GM23338 (cell line): ENCODE results near the gene RANBP1. TPM values are rescaled to one million over a fixed set of nuclear protein-coding genes. Genes with fewer than 3 reads are reported as not detected.

Source experiments
- ATAC-seq: fragments of 200-7000 bp; cut with Tn5 transposase; 3 replicates; pipeline ENCODE4 v1.9.1; 2020
- DNase-seq: peaks from one replicate; pipeline ENCODE4 v3.0.0-alpha.2; 2015; ENCODE audit warnings: low spot score
- H2AFZ ChIP-seq: fragments of 200-600 bp; sonication (generic); 2 replicates; pipeline ENCODE4 v1.8.0; 2016; ENCODE audit warnings: antibody characterized with exemption, mild to moderate bottlenecking, moderate library complexity
- H3F3A ChIP-seq: fragments of 200-600 bp; sonication (generic); replicated peaks from 2 replicates; pipeline ENCODE4 v1.8.0; 2017; ENCODE audit warnings: antibody characterized with exemption, mixed run types, low read depth
- H3K27ac ChIP-seq: fragments of 200-600 bp; sonication (generic); 2 replicates; pipeline ENCODE4 v1.6.1; 2016; ENCODE audit warnings: low read depth
- H3K27me3 ChIP-seq: fragments of 200-600 bp; sonication (generic); 2 replicates; pipeline ENCODE4 v1.8.0; 2016; ENCODE audit warnings: mild to moderate bottlenecking, mixed run types, moderate library complexity; ENCODE audit not compliant: insufficient read depth
- H3K36me3 ChIP-seq: fragments of 200-600 bp; sonication (generic); 2 replicates; pipeline ENCODE4 v1.8.0; 2016; ENCODE audit warnings: mild to moderate bottlenecking; ENCODE audit not compliant: insufficient read depth
- H3K4me1 ChIP-seq: fragments of 200-600 bp; sonication (generic); 2 replicates; pipeline ENCODE4 v1.8.0; 2016; ENCODE audit warnings: mild to moderate bottlenecking, moderate library complexity; ENCODE audit not compliant: insufficient read depth
- H3K4me2 ChIP-seq: fragments of 200-600 bp; sonication (generic); 2 replicates; pipeline ENCODE4 v1.7.1; 2017; ENCODE audit warnings: mixed run types
- H3K4me3 ChIP-seq: fragments of 200-600 bp; sonication (generic); 2 replicates; pipeline ENCODE4 v1.6.1; 2016; ENCODE audit warnings: mixed run types
- H3K79me2 ChIP-seq: fragments of 200-600 bp; sonication (generic); replicated peaks from 2 replicates; pipeline ENCODE4 v1.8.0; 2017; ENCODE audit warnings: mild to moderate bottlenecking; ENCODE audit not compliant: insufficient read depth
- H3K9me2 ChIP-seq: fragments of 200-600 bp; sonication (generic); 2 replicates; pipeline ENCODE4 v1.8.0; 2017; ENCODE audit not compliant: insufficient read depth
- H4K20me1 ChIP-seq: fragments of 200-600 bp; sonication (generic); replicated peaks from 2 replicates; pipeline ENCODE4 v1.8.0; 2017; ENCODE audit warnings: mild to moderate bottlenecking; ENCODE audit not compliant: insufficient read depth
- H3K27ac Mint-ChIP-seq: 2 replicates; pipeline ENCODE4 v1.8.0; 2020; ENCODE audit warnings: inconsistent platforms, mild to moderate bottlenecking, moderate library complexity, mixed read lengths
- H3K27me3 Mint-ChIP-seq: 3 replicates; pipeline ENCODE4 v1.8.0; 2022; ENCODE audit warnings: low read depth, mild to moderate bottlenecking, moderate library complexity, mixed read lengths, inconsistent platforms; ENCODE audit not compliant: insufficient read depth, poor library complexity
- H3K36me3 Mint-ChIP-seq: 3 replicates; pipeline ENCODE4 v1.8.0; 2021; ENCODE audit warnings: low read depth, mild to moderate bottlenecking, inconsistent platforms, moderate library complexity, mixed read lengths
- H3K4me1 Mint-ChIP-seq: 3 replicates; pipeline ENCODE4 v1.8.0; 2020; ENCODE audit warnings: mild to moderate bottlenecking, inconsistent platforms, mixed read lengths
- H3K4me3 Mint-ChIP-seq: 3 replicates; pipeline ENCODE4 v1.8.0; 2021; ENCODE audit warnings: moderate library complexity, mild to moderate bottlenecking, inconsistent platforms, mixed read lengths
- H3K9me3 Mint-ChIP-seq: 3 replicates; pipeline ENCODE4 v1.8.0; 2020; ENCODE audit warnings: moderate library complexity, mild to moderate bottlenecking, inconsistent platforms, mixed read lengths
- EZH2 ChIP-seq: fragments of 200-600 bp; sonication (generic); IDR thresholded peaks from one replicate; pipeline ENCODE4 v1.8.0; 2017; ENCODE audit warnings: antibody characterized with exemption, mild to moderate bottlenecking, low read depth; ENCODE audit not compliant: unreplicated experiment
- EZH2phosphoT487 ChIP-seq: fragments of 200-600 bp; sonication (generic); IDR thresholded peaks from one replicate; pipeline ENCODE4 v1.8.1; 2018; ENCODE audit warnings: antibody characterized with exemption; ENCODE audit not compliant: unreplicated experiment
- POLR2AphosphoS5 ChIP-seq: IDR thresholded peaks from 2 replicates; pipeline ENCODE4 v1.6.1; 2016; ENCODE audit warnings: antibody characterized with exemption, low read depth
- ZNF114 ChIP-seq: fragments of 250-450 bp; sonication (Bioruptor Pico); IDR thresholded peaks from 2 replicates; pipeline ENCODE4 v1.5.0; 2020; ENCODE audit warnings: mild to moderate bottlenecking, moderate library complexity
- ZNF331 ChIP-seq: fragments of 250-450 bp; sonication (Bioruptor Pico); IDR thresholded peaks from 2 replicates; pipeline ENCODE4 v1.5.0; 2020; ENCODE audit warnings: low read depth, mild to moderate bottlenecking, moderate library complexity
- polyA plus RNA-seq: library from polyadenylated mRNA; unstranded; fragments of >200 nt; fragmentation: Nextera tagmentation; extraction: Ambion mirVana; gene quantifications from 2 replicates; pipeline ENCODE4 v1.2.1, GENCODE V29; 2016
- total RNA-seq: library from RNA; depleted of rRNA; stranded (reverse); fragments of >200 nt; shearing (Covaris generic); gene quantifications from 2 replicates; pipeline ENCODE4 v1.2.3, GENCODE V29; 2014
- TF ChIP-seq, protein P1 (sequence below): IDR thresholded peaks from one replicate; pipeline ENCODE4 v1.6.1; 2018; ENCODE audit warnings: antibody characterized with exemption; ENCODE audit not compliant: unreplicated experiment
- TF ChIP-seq, protein P2 (sequence below): IDR thresholded peaks from 2 replicates; pipeline ENCODE4 v1.6.1; 2016; ENCODE audit warnings: antibody characterized with exemption
- TF ChIP-seq, protein P3 (sequence below), 2 experiments: fragments of 200-600 bp in 1 of 2; sonication (generic) in 1 of 2; conservative IDR thresholded peaks; 2 replicates each; pipeline versions ENCODE4 v1.5.1 to v1.6.1; 2016 to 2017; ENCODE audit warnings: antibody characterized with exemption in 2 of 2, low read depth in 2 of 2, mild to moderate bottlenecking in 2 of 2, moderate library complexity in 1 of 2

The RANBP1 gene
- total and polyA plus RNA-seq, 2 experiments from 2014 or later: 1,014 to 1,206 TPM

DNA sequence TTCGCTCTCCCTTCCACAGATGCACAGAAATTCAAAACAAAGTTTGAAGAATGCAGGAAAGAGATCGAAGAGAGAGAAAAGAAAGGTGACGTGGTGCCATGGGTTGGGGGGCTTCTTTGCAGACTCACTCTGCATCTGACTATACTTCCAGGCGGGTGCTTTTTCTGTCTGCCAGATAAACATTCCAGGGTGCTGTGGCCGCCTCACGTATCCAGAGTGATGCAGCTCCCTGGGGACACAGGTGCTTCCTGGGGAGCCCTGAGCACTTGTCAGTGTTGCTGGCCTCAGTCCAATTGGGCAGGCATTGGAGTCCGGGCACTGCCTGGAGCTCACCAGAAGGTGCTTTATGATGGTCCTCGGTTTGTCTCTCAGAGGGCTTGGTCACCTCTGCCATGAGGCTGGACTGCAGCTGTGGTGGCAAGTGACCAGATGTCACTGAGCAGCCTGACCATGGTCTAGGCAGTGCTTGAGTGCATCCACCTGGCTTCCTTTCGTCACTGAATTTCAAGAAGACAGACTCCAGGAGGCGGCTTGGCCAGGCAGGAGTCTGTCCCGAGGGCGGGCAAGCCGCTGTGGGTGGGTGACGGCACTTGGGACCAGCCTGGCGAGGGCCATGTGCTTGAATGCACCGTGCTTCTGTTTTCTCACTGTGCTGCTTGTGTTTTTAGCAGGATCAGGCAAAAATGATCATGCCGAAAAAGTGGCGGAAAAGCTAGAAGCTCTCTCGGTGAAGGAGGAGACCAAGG, 10.6 kb downstream of the RANBP1 start:
- Mint-ChIP-seq H3K4me3 (no peak overlapping the region), H3K9me3 (no peaks in the 10 kb centered on the region), H3K36me3 (peaks cover 68% of the 10 kb centered on the region), H3K4me1 (peaks cover 5% of the 10 kb centered on the region; the same call in 2 of the 3 replicates), H3K27ac (no peak overlapping the region; the same call in 1 of the 2 replicates), H3K27me3 (peaks cover 13% of the 10 kb centered on the region)
- no peak overlapping the region for H3K4me3 ChIP-seq
- H3K27me3 ChIP-seq: no peaks in the 10 kb centered on the region
- H4K20me1 ChIP-seq: peaks cover 23% of the 10 kb centered on the region
- no peak overlapping the region for H3K27ac ChIP-seq
- H3K36me3 ChIP-seq: peaks cover 26% of the 10 kb centered on the region
- ATAC-seq: no peak
- DNase-seq: no peak
- no peaks in the 10 kb centered on the region for H3K4me1 ChIP-seq
- H3K4me2 ChIP-seq: no peak overlapping the region
- H3F3A ChIP-seq: peaks cover 52% of the 10 kb centered on the region
- no peaks in the 10 kb centered on the region for H3K9me2 ChIP-seq
- H3K79me2 ChIP-seq: peaks cover 19% of the 10 kb centered on the region
- H2AFZ ChIP-seq: no peak overlapping the region
- TF ChIP-seq, protein P1, sequence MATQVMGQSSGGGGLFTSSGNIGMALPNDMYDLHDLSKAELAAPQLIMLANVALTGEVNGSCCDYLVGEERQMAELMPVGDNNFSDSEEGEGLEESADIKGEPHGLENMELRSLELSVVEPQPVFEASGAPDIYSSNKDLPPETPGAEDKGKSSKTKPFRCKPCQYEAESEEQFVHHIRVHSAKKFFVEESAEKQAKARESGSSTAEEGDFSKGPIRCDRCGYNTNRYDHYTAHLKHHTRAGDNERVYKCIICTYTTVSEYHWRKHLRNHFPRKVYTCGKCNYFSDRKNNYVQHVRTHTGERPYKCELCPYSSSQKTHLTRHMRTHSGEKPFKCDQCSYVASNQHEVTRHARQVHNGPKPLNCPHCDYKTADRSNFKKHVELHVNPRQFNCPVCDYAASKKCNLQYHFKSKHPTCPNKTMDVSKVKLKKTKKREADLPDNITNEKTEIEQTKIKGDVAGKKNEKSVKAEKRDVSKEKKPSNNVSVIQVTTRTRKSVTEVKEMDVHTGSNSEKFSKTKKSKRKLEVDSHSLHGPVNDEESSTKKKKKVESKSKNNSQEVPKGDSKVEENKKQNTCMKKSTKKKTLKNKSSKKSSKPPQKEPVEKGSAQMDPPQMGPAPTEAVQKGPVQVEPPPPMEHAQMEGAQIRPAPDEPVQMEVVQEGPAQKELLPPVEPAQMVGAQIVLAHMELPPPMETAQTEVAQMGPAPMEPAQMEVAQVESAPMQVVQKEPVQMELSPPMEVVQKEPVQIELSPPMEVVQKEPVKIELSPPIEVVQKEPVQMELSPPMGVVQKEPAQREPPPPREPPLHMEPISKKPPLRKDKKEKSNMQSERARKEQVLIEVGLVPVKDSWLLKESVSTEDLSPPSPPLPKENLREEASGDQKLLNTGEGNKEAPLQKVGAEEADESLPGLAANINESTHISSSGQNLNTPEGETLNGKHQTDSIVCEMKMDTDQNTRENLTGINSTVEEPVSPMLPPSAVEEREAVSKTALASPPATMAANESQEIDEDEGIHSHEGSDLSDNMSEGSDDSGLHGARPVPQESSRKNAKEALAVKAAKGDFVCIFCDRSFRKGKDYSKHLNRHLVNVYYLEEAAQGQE: no peak
- TF ChIP-seq POLR2AphosphoS5 (no peak), EZH2 (no peak)
- TF ChIP-seq, protein P2, sequence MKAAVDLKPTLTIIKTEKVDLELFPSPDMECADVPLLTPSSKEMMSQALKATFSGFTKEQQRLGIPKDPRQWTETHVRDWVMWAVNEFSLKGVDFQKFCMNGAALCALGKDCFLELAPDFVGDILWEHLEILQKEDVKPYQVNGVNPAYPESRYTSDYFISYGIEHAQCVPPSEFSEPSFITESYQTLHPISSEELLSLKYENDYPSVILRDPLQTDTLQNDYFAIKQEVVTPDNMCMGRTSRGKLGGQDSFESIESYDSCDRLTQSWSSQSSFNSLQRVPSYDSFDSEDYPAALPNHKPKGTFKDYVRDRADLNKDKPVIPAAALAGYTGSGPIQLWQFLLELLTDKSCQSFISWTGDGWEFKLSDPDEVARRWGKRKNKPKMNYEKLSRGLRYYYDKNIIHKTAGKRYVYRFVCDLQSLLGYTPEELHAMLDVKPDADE: no peak

DNA sequence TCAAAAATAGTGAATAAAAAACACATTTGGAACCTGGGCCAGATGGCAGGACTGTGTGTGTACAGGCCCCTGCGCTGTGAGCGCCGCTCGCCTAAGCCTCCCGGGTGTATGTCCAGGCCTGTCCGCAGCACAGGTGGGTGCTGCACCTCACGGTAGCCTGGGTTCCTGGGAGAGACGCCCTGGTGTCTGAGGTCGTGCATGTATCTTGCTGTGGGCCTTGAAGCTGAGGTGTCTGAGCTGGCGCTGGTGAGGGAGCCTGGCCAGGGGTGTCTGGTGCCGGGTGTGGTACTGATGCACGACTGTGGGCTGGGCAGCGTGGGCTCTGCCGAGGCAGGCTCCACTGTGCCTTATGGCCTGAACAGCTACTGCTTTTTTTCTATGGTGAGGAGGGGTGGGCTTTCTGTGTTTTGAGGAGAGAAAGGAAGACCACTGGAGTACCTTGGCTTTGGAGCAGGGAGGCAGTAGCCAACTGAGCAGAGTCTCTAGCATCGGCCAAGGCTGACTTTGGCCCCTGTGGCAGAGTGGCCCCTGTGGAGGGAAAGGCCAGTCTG, 11.5 kb downstream of the RANBP1 start:
- Mint-ChIP-seq H3K4me1 (no peaks in the 10 kb centered on the region; the same call in 2 of the 3 replicates), H3K27ac (no peak overlapping the region; the same call in 1 of the 2 replicates), H3K4me3 (no peak overlapping the region), H3K9me3 (no peaks in the 10 kb centered on the region), H3K27me3 (peaks cover 13% of the 10 kb centered on the region), H3K36me3 (peaks cover 59% of the 10 kb centered on the region)
- Histone ChIP-seq H2AFZ (no peak overlapping the region), H3F3A (peaks cover 47% of the 10 kb centered on the region), H3K36me3 (peaks cover 17% of the 10 kb centered on the region; the same call in 1 of the 2 replicates), H3K4me3 (no peak overlapping the region), H4K20me1 (peaks cover 19% of the 10 kb centered on the region), H3K27ac (peak overlapping the region; percentile 66), H3K27me3 (no peaks in the 10 kb centered on the region), H3K4me1 (no peaks in the 10 kb centered on the region), H3K79me2 (peaks cover 11% of the 10 kb centered on the region), H3K9me2 (no peaks in the 10 kb centered on the region), H3K4me2 (no peak overlapping the region)
- ATAC-seq (no peak), DNase-seq (no peak)
- TF ChIP-seq ZNF114 (no peak), POLR2AphosphoS5 (no peak; the same call in 1 of the 2 replicates), ZNF331 (CRISPR knock-in tag) (no peak), EZH2phosphoT487 (no peak)
- TF ChIP-seq, protein P1: no peak
- TF ChIP-seq, protein P3, sequence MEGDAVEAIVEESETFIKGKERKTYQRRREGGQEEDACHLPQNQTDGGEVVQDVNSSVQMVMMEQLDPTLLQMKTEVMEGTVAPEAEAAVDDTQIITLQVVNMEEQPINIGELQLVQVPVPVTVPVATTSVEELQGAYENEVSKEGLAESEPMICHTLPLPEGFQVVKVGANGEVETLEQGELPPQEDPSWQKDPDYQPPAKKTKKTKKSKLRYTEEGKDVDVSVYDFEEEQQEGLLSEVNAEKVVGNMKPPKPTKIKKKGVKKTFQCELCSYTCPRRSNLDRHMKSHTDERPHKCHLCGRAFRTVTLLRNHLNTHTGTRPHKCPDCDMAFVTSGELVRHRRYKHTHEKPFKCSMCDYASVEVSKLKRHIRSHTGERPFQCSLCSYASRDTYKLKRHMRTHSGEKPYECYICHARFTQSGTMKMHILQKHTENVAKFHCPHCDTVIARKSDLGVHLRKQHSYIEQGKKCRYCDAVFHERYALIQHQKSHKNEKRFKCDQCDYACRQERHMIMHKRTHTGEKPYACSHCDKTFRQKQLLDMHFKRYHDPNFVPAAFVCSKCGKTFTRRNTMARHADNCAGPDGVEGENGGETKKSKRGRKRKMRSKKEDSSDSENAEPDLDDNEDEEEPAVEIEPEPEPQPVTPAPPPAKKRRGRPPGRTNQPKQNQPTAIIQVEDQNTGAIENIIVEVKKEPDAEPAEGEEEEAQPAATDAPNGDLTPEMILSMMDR (conservative IDR thresholded peaks at IDR 0.05; ENCODE audit: low read depth in 2 of 2): no peak
